GM21723 (cell line): ENCODE results near the gene LCN2.
"Not testable (repeated sequence)": the region's sequence is repeated elsewhere in the genome, so short reads cannot be mapped to it uniquely, and the experiment has no call there.

ENCODE experiments used
- ATAC-seq: cut with Tn5 transposase; IDR thresholded peaks from one replicate; pipeline ENCODE4 v1.9.1; 2021; ENCODE audit warnings: mild to moderate bottlenecking, moderate library complexity; ENCODE audit not compliant: unreplicated experiment

The LCN2 gene

GRCh38 chr9:128163523-128164306, 14.5 kb downstream of the LCN2 start:
- no peak for ATAC-seq

- ATAC-seq, result no peak
Observed at GRCh38 chr9:128164307-128164885, 15.1 kb downstream of the LCN2 start.

DNA sequence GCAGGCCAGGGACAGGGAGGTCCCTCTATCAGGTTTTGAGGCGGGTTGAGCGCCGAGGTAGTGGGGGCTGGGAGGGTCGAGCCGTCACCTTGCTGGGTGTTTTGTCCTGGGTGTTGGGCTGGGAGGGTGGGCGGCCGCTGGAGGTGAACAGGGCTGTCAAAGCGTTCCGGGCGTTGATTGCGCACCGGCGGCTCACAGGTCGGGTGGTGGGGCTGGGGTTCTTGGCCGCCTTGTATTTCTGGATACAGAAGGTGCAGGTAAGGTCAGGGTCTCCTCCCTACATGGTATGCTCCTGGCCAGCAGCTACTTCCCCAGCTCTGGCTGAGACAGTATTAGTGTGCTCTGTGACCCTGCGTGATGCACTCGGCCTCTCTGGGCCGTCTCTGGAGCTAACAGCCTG, 16.9 kb downstream of the LCN2 start:
- no peak for ATAC-seq

DNA sequence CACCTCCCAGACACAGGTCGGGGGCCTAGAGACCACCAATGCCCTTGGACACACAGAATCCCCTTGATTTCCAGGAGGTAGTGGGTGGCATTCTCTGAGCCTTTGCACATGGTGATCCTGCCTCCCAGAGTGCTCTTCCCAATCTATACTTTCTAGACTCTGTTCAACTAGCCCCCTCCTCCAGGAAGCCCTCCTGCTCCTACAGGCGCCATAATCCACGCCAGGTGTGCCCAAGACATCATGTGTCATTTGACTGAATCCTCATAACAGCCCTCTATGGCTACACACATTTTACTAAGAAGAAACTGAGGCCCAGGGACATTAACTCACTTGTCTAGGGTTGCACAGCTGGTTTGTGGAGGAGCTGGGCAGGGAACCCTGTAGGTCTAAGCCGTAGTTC, 18.0 kb downstream of the LCN2 start:
- no peak for ATAC-seq

- ATAC-seq, result no peak
Observed at GRCh38 chr9:128168731-128169308, 19.6 kb downstream of the LCN2 start.

DNA sequence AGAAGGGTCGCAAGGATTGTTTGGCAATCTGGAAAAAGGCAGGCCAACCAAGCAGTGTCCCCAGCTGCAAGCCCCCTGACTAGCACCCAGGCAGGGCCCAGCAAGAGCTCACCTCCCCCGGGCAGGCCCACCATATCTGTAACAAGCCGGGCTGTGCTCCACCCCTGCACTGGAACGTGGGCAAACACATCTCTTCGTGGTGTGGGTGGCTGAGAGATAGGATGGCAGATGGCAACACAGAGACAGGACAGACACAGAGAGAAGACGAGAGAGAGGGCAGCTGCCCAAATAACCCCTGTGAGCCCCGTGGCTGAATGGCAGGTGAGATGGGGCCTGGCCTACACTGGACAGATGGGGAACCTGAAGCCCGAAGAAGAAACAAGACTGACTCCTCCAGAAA, 20.2 kb downstream of the LCN2 start:
- ATAC-seq, result no peak

GRCh38 chr9:128169925-128170324, 20.7 kb downstream of the LCN2 start:
- no peak for ATAC-seq

DNA sequence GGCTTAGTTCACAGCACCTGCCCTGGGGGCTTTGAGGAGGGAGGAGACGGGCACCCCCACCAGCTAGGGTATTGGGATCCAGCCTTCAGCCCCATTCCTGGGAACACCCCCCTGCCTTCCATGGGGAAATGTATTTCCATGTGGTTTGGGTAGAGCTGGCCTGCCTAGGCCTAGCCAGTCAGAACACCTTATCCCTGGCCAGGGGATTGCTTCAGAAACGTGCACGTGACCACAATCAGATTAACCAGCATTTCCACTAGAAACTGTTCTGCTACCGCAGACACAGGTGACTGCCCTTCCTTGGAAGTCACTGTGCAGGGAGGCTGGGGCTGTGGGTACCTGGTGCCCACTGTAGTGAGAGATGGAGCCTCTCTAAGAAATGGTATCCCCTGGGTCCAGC, 24.8 kb downstream of the LCN2 start:
- no peak for ATAC-seq

DNA sequence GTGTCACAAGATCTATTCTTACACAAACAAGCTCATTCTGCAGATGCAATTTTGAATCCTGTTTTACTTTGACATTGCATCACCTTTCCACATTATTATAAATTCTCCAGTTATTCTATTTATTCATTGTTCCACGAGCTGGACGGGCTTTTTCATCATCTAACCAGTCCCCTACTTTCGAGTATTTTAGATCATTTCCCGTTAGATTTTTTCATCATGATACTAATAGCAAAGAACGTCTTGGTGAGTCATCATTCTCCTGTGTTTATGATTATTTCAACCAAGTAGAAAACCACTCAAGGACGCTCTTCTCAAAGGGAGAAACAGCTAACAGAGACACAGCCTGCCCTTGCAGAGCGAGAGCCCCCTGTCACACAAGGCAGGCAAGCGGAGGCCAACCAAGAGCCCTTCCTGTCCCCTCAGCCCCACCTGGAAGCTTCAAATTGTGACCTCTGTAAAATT, 25.9 kb downstream of the LCN2 start:
- no peak for ATAC-seq

- no peak for ATAC-seq
Observed at GRCh38 chr9:128175726-128176125, 26.5 kb downstream of the LCN2 start.

DNA sequence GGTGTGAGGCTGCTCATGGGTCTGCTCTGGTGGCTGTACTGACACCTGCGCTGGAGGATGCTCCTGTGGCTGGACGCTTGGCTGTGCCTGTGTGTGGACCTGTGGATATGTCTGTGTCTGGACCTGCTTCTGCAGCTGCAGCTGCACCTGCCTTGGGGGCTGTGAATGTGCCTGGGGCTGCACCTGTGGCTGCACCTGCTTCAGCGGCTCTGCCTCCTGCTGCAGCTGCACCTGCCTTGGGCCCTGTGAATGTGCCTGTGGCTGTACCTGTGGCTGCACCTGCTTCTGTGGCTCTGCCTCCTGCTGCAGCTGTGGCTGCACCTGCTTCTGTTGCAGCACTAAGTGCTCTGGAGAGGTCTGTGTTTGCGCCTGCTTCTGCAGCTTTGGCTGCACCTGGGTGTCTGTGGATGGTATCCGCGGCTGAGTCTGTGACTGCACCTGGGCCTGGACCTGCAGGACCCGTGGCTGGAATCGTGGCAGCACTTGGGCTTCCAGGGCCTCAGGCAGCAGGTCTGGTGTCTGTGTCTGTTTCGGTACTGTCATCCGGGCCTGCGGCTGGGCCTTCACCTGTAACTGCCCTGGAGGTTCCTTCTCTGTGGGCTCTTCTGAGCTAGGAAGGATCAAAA, 29.7 kb downstream of the LCN2 start:
- ATAC-seq, result no peak

GRCh38 chr9:128180001-128180400, 30.7 kb downstream of the LCN2 start:
- ATAC-seq, result no peak

DNA sequence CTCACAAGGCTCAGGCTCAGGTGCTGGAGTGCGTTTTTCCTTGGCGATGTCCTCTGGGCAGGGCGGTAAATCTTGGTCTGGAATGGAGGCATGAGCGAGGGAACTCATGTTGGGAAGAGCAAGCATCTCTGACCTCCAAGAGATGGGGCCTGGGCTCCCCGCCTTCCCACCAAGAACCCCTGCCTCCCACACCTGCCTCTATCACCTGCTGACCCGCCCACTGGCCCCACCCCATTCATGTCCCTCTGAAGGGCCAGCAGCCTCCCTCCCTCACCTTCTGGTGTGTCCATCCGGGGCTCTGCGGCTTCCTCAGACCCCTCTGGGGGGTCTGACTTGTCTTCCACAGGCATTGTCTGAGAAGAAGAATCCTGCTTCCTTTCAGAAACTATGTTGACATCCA, 31.2 kb downstream of the LCN2 start:
- no peak for ATAC-seq

- ATAC-seq, result not testable (repeated sequence)
Observed at GRCh38 chr9:128181480-128181879, 32.2 kb downstream of the LCN2 start.

DNA sequence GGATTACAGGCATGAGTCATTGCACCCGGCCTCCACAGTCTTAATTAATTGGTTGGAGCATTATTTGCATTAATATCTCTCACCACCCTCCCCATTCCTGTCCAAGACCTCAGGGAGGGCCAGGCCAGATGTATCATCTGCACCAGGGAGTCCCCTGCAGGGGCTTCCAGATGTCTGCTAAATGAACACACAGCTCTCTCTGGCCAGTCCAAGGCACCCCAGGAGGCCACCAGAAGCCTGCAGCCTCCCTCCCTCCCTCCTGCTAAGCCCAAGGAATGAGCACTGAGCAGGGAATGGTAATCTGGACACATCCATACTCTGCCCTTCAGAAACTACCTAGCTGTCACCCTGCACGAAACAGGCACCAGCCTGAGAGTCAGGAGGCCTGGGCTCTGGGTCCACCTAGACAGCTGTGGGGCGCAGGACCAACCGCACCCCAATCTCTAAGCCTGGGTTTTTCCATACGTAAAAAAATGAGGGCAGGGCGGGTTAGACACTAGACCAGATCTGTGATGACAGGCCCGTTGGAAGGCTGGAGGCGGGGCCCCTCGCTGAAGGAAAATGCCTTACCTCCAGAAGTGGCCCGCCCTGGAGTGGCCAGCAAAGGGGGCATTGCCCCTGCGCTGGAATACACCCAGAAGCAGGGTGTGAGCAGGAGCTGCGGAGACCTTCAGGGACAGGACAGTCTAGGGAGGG, 33.8 kb downstream of the LCN2 start:
- ATAC-seq, result no peak

DNA sequence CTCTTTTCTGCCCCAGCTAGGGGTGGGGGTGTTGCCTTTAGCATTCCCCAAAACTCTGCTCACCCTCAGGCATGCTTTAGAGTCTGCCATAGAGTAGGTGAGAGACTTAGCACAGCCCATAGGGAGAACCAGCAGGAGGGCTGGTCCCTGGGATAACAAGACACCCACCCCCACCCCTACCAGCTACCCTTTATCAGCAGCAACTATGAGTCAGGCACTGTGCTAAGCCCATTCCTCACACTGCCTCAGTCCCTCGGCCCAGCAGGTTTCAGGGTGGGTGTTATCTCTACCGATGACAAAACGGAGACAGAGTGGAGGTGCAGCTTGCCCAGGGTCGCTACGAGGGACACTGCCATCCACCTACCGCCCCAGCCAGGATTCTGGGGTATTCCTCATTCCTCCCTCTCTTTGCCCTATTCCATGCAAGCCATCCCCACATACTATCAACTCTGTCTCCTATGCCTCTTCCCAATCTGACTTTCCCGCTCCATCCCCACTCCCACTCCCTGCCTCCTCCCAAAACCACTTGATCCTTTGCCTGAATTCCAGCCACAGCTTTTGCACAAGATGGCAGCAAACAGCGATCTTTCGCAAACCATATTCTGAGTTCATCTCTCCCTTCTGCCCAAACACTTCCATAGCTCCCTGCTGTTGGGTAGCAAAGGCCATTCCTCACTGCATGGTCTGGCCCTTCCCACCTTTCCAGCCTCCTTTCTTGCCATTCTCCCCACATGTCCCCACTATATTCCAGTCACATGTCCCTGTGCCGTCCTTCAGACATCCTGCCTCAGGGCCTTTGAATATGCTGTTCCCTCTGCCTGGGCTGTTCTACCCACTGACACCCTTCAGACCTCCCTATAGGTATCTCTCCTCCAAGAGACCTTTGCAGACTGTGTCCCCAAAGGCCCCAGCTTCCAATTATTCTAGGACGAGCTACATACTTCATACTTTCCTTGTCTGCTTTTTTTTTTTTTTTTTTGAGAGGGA, 37.0 kb downstream of the LCN2 start:
- no peak for ATAC-seq

DNA sequence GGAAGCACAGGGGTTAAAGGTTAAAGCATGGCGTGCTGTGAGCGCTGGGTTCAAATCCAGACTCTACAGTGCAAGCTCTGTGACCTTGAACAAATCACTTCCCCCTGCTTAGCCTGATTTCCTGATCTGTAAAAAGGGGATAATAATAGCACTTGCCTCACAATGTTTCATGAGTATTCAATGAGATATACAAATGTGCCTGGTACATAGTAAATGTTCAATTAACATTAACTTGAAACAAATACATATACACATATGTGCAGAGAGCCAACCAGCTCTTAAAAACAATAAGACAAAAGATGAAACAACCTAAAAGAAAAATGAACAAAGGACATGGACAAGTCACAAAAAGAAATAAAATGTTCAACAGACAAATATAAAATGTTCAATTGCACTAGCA, 38.1 kb downstream of the LCN2 start:
- ATAC-seq, result no peak

DNA sequence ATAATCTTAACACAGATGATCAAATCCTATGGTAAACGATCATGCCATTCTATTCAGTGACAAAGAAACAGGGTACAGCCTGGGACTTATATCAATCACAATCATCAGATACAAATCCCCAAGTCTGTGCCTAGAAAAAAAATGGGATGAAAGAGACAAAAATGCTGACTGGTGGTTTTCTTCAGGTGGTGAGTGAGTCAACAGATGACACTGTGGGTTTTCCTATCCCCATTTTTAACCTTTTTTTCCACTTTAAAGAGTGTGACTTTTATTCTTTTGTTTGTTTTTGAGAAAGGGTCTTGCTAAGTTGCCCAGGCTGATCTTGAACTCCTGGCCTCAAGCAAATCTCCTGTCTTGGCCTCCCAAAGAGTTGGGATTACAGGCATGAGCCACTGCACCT, 39.0 kb downstream of the LCN2 start:
- ATAC-seq, result no peak

- no peak for ATAC-seq
Observed at GRCh38 chr9:128190013-128190412, 40.8 kb downstream of the LCN2 start.
